GM19238 (cell line): ENCODE data around the gene OR8I2.
"Not testable (repeated sequence)": the region's sequence is repeated elsewhere in the genome, so short reads cannot be mapped to it uniquely, and the experiment has no call there.

Experiments used
- DNase-seq: peaks from one replicate; pipeline ENCODE4 v3.0.0; 2011; ENCODE audit warnings: low spot score; ENCODE audit not compliant: insufficient read length

The OR8I2 gene

DNA sequence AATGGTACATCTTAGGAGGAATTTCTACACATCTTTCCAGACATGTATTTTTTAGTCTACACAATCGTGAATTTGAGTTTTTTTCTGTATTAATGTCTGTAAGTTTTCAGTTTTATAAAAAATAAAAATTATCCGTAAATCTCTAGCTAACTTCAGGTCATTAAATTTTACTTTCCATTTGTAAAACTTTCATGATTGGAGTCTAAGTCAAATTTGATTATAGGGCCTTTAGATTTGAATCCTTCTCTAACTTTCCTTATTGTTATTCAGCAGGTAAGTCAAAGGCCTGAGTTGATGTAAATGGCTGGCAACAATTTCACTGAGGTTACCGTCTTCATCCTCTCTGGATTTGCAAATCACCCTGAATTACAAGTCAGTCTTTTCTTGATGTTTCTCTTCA is at the start of gene OR8I2:
OR8I2 (plus strand) TSS at position 301 of the 400 bp plus-strand sequence; CDS start at position 301, 0 bp downstream.
- no peak for DNase-seq

DNA sequence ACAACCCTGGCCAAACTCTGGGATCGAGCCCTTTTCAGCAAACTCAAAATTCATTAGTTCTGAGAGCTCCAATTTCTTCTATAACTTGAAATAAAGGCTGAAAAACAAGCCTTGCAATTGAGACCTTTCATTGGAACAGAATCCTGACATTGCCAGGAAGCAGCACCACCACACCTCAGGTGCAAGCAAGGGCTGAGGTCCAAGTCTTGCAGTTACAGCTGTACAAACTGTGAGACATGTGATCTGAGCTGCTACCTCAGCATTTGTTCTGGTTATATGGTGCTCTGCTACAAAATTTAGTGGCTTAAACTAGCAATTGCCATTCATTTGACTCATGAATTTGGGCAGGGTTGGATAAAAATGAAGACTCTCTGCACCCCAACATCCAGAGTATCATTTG is 47.6 kb upstream of the OR8I2 start:
- DNase-seq, result no peak

DNA sequence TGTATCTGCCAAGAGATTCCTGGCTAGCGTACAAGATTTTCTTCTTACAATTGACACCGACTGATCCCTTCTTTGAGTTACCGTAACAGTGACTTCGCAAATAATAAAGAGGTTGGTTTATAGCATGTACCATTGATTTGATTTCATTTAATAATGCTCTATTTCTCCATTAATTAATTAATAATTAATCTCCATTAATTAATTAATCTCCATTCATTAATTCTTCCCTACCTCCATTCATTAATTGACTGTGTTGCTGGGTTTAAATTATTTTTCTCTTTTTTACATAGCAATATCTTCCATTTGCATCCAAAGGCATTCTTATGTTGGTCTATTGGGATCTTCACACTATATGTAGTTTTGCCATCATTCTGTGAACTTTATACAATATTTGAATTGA is 44.6 kb upstream of the OR8I2 start:
- DNase-seq, result no peak

DNA sequence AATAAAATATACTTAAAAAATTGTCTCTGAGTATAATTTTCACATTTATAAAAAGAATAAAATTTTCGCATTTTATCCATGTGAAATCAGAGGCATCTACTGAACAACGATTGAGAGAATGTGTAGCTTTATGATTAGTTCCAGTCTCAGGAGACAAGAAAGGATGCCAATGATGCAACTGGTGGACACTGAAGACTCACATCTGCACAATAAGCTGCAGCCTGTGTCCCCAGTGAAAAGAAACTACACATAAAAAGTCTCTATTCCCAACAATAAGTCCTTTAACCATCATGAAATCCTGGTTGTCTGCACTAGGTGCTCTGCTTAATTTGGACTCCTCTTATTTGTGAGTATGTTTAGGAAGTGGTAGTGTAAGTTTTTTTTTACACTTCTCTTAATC is 43.6 kb upstream of the OR8I2 start:
- DNase-seq, result no peak

DNA sequence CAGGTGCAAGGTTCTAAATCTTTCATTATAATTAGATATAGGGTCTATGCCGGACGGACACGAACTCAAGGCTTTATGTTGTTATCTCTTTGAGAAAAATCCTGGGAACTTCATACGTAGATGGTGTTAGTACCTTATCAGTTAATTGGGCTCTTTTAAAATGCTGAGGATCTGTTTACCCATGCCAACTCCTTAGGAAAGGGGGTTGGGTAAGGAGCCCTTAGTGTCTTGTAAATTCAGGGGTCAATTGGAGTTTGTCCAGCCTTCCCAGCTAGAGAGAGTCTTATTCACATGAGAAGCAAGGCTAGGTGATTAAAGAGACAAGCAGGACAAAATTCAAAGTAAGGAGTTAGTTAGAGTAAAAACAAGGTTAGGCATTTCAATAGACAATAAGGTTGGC is 36.7 kb upstream of the OR8I2 start:
- DNase-seq, result not testable (repeated sequence)

DNA sequence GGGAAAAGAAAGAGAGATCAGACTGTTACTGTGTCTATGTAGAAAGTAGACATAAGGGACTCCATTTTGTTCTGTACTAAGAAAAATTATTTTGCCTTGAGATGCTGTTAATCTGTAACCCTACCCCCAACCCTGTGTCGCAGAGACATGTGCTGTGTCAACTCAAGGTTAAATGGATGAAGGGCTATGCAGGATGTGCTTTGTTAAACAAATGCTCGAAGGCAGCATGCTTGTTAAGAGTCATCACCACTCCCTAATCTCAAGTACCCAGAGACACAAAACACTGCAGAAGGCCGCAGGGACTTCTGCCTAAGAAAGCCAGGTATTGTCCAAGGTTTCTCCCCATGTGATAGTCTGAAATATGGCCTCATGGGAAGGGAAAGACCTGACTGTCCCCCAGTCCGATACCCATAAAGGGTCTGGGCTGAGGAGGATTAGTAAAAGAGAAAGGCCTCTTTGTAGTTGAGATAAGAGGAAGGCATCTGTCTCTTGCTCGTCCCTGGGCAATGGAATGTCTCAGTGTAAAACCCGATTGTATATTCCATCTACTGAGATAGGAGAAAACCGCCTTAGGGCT is 35.4 kb upstream of the OR8I2 start:
- not testable (repeated sequence) for DNase-seq

DNA sequence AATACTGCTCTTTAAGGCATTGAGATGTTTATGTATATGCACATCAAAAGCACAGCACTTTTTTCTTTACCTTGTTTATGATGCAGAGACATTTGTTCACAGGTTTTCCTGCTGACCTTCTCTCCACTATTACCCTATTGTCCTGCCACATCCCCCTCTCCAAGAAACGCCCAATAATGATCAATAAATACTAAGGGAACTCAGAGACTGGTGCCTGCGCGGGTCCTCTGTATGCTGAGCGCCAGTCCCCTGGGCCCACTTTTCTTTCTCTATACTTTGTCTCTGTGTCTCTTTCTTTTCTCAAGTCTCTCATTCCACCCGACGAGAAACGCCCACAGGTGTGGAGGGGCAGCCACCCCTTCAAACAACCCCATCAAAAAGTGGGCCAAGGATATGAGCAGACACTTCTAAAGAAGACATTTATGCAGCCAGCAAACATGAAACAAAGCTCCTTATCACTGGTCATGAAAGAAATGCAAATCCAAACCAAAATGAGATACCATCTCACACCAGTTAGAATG is 34.8 kb upstream of the OR8I2 start:
- DNase-seq, result not testable (repeated sequence)

DNA sequence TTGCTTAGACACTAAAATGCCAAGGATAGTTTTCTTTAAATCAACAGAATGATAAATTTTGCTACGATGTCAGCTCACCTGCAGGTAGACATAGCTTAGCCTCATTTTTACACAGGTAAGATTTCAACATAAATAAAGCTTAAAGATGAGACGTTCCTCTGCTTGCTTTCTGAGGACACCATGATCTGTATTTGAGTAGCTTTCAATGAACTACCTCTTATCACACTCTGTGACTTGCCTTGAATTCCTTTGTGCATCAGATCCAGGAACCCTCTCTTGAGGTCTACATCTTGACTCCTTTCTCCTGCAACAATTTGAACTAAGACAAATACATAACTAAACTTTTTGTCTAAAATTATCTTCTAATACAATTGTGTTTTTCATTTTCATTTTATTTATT is 26.1 kb upstream of the OR8I2 start:
- DNase-seq, result no peak

DNA sequence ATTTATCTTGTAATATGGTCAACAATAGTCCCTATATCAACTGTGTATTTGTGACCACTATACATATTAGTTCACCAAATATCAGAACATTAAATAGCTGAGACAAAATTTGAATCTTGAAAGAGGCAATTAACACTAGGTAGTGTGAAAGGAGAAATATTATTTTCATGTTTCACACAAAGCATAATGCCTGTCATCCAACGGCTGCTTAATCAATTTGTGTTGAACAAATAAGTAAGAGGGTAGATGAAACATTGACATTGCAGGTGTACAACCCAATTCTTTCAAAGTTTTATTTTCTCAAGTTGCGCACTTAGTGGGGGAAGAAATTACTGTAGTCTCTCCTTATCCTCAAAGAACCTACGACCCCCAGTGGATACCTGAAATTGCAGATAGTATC is 3.4 kb upstream of the OR8I2 start:
- DNase-seq, result no peak

DNA sequence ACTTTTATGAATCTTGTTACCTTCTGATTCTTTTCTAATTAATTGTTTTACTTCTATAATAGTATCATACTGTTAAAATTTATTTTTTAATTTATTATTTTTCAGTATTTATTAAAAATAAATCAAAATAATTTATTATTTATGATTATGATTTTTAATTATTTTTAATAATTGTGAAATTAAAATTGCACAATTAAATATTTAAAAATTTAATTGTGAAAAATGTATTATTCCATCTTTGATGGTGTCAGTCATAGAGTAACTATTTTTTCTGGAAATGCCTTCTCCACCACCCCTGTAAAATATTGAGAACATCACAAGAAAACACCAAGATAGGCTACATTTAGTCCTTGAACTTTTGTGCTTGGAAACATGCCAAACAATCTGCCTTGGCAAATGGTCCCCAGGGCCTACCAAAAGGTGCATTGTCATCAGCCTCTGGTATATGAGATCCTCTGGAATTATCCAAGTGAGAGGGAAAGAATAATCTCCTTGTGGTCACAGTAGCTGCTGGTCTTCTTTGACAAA is 10.2 kb downstream of the OR8I2 start, which contains the start of gene OR8H2:
OR8H2 (plus strand) TSS at position 478 of the 528 bp plus-strand sequence. CDS start 1,356 bp downstream, outside the sequence.
- no peak for DNase-seq

DNA sequence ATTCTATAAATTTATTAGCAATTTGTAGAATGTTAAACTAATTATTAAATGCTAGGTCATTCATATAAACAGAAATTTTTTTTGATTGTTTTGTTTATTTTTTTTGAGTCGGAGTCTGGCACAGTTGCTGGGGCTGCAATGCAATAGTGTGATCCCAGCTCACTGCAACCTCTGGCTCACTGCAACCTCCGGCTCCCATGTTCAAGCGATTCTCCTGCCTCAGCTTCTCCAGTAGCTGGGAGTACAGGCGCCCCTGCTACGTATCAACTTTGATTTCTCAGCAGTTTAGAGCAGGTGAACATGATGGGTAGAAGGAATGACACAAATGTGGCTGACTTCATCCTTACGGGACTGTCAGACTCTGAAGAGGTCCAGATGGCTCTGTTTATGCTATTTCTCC is 29.0 kb downstream of the OR8I2 start, which contains the start of gene OR8H3:
OR8H3 (plus strand) TSS at position 301 of the 400 bp plus-strand sequence; CDS start at position 301, 0 bp downstream.
- no peak for DNase-seq

DNA sequence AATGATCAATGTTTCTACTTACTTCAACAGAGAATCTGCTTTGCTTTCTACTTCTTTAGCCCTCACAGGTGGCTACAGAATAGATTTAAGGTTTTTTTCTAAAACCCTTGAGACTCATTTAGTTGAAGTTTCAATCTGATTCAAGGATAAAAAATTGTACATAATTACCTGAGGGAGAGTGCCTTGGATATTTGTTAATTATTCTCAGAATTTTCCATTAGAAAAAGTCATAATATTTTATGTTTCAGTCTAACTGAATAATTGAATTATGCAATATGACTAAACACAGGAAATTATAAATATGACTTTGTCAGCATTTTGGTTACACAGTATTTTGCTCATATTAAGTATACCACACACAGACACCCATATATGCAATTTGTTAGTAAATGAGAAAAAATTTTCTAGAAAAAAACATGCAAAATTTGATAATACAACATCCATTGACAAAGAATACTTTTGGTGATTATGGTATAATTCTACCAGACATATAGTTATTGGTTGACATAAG is 47.1 kb downstream of the OR8I2 start, which contains the start of gene OR8J3:
OR8J3 (minus strand) TSS at position 51 of the 511 bp plus-strand sequence. CDS start 2,483 bp downstream, outside the sequence.
- DNase-seq, result no peak

DNA sequence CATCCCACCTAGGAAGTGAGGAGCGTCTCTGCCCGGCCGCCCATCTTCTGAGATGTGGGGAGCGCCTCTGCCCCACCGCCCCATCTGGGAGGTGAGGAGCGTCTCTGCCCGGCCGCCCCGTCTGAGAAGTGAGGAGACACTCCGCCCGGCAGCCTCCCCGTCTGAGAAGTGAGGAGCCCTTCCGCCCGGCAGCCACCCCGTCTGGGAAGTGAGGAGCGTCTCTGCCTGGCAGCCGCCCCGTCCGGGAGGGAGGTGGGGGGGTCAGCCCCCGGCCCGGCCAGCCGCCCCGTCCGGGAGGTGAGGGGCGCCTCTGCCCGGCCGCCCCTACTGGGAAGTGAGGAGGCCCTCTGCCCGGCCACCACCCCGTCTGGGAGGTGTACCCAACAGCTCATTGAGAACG is 50.6 kb downstream of the OR8I2 start:
- not testable (repeated sequence) for DNase-seq
